ENCODE results near the gene SCML1. TPM values are rescaled to one million over a fixed set of nuclear protein-coding genes. Genes with fewer than 3 reads are reported as not detected.

Gene SCML1
- total and polyA plus RNA-seq, 2 donors (not counting 3 experiments of a cell fraction or from before 2014, with no cell fraction given): 8.8 to 12.4 TPM

- dilution Hi-C loops (cut with MboI; ENCODE audit: extremely low pct_ligation_motif_present, low sequenced_read_pairs): no loop called here
- BruUV-seq (replicated peaks): no TSS peak
- H3K36me3 ChIP-seq (ENCODE audit: control insufficient read depth in 2 of 2, extremely low read depth in 1 of 2, insufficient read depth in 2 of 2, low read length in 2 of 2): no peaks in the 10 kb centered on the region
- H3K4me3 ChIP-seq (replicated peaks in 1 of 3; ENCODE audit: insufficient read depth in 1 of 3, low read depth in 1 of 3, low read length in 3 of 3): no peak overlapping the region
- no peak for DNase-seq (ENCODE audit: low read depth, low spot score)
- no peak overlapping the region for H2AFZ ChIP-seq (ENCODE audit: low read depth, low read length)
- ChIA-PET POLR2A (no interaction called here), CTCF (no interaction called here)
- H3K4me2 ChIP-seq (ENCODE audit: insufficient read depth, low read length): no peak overlapping the region
- no peaks in the 10 kb centered on the region for H4K20me1 ChIP-seq (replicated peaks; ENCODE audit: control insufficient read depth, extremely low read depth, insufficient read depth, low read length)
- TF ChIP-seq POLR2AphosphoS5 (IDR thresholded peaks at IDR 0.05; ENCODE audit: insufficient read depth, low read depth, low read length) (no peak), EZH2 (IDR thresholded peaks at IDR 0.05; ENCODE audit: borderline replicate concordance, low read depth, low read length, severe bottlenecking) (no peak), FOS (IDR thresholded peaks at IDR 0.05; ENCODE audit: borderline replicate concordance, insufficient read depth, low read length) (no peak), POLR2A (IDR thresholded peaks at IDR 0.05; ENCODE audit: low read depth, low read length) (no peak), MYC (IDR thresholded peaks at IDR 0.05; ENCODE audit: low read depth, low read length) (no peak), JUN (IDR thresholded peaks at IDR 0.05; ENCODE audit: borderline replicate concordance, insufficient read depth, insufficient read length, low read depth) (no peak), GATA2 (IDR thresholded peaks at IDR 0.05; ENCODE audit: insufficient read depth, insufficient read length, low read depth, low read length) (no peak), CTCF (IDR thresholded peaks at IDR 0.05; ENCODE audit: extremely low read depth in 1 of 2, insufficient read depth in 1 of 2, low read depth in 1 of 2, low read length in 2 of 2) (no peak), MAX (IDR thresholded peaks at IDR 0.05; ENCODE audit: insufficient read depth, insufficient read length) (no peak)
- H3K27ac ChIP-seq (ENCODE audit: insufficient read depth, low read depth, low read length): no peak overlapping the region
- H3K9me3 ChIP-seq (replicated peaks; ENCODE audit: control insufficient read depth, insufficient read depth, low read length): no peaks in the 10 kb centered on the region
- H3K4me1 ChIP-seq (ENCODE audit: control insufficient read depth, extremely low read depth, insufficient read depth, low read length): no peaks in the 10 kb centered on the region
- intact Hi-C loops (cut with micrococcal nuclease): no loop called here
- H3K79me2 ChIP-seq (ENCODE audit: control insufficient read depth, insufficient read depth, low read length): no peaks in the 10 kb centered on the region
- FAIRE-seq: no peak
- H3K27me3 ChIP-seq (ENCODE audit: control insufficient read depth in 2 of 2, insufficient read depth in 2 of 2, low read length in 2 of 2): no peaks in the 10 kb centered on the region
- H3K9me1 ChIP-seq (replicated peaks; ENCODE audit: control insufficient read depth, extremely low read depth, insufficient read depth, low read length): no peaks in the 10 kb centered on the region
- no peak overlapping the region for H3K9ac ChIP-seq (replicated peaks; ENCODE audit: extremely low read depth, insufficient read depth, low read length)
These were observed 22.7 kb downstream of the SCML1 start for GRCh38 chrX:17759990-17760389.

Data from endothelial cell of umbilical vein (primary cell).